Vagina (tissue), 2 donors: ENCODE measurements around the gene ADAMTS16.

ENCODE experiments used
- CTCF ChIP-seq, 3 experiments: fragments of 450-650 bp in 2 of 3; fragments of 200-600 bp in 1 of 3; sonication (generic) in 1 of 3; IDR thresholded peaks; one replicate each; pipeline ENCODE4 v1.5.1; 2017 to 2019; ENCODE audit warnings: antibody characterized with exemption in 3 of 3, mild to moderate bottlenecking in 2 of 3, moderate library complexity in 2 of 3
- POLR2A ChIP-seq, 2 donors: fragments of 450-650 bp; IDR thresholded peaks; one replicate each; pipeline ENCODE4 v1.6.1; 2017; ENCODE audit warnings: antibody characterized with exemption in 2 of 2, mild to moderate bottlenecking in 2 of 2, moderate library complexity in 2 of 2
- POLR2AphosphoS5 ChIP-seq, 2 donors: sonication (generic); formaldehyde crosslinking; IDR thresholded peaks; one replicate each; pipeline ENCODE4 v1.9.0; 2017; ENCODE audit warnings: antibody characterized with exemption in 2 of 2, mild to moderate bottlenecking in 2 of 2, low read depth in 1 of 2; ENCODE audit not compliant: insufficient read depth in 1 of 2

- TF ChIP-seq CTCF (IDR thresholded peaks at IDR 0.05) (no peak), POLR2A (IDR thresholded peaks at IDR 0.05) (no peak), POLR2AphosphoS5 (IDR thresholded peaks at IDR 0.05; ENCODE audit: insufficient read depth in 1 of 2, low read depth in 1 of 2) (no peak)
Measured at GRCh38 chr5:5154733-5155132, 14.6 kb downstream of the ADAMTS16 start.
